IPS-18a (cell line): ENCODE measurements around the gene PLS1.
"Not testable (repeated sequence)": the region's sequence is repeated elsewhere in the genome, so short reads cannot be mapped to it uniquely, and the experiment has no call there.

Experiments
- H3K27ac ChIP-seq: one replicate; pipeline ENCODE4 v1.5.1; 2013; ENCODE audit warnings: low read length
- H3K27me3 ChIP-seq: one replicate; pipeline ENCODE4 v1.6.1; 2013; ENCODE audit warnings: mild to moderate bottlenecking, low read length; ENCODE audit not compliant: control insufficient read depth, insufficient read depth
- H3K36me3 ChIP-seq: one replicate; pipeline ENCODE4 v1.6.1; 2013; ENCODE audit warnings: low read depth, low read length; ENCODE audit not compliant: control insufficient read depth
- H3K4me1 ChIP-seq: one replicate; pipeline ENCODE4 v1.6.1; 2013; ENCODE audit warnings: low read depth, low read length; ENCODE audit not compliant: control insufficient read depth
- H3K4me3 ChIP-seq: one replicate; pipeline ENCODE4 v1.5.1; 2013; ENCODE audit warnings: low read length
- H3K9ac ChIP-seq: one replicate; pipeline ENCODE4 v1.6.1; 2013; ENCODE audit warnings: mild to moderate bottlenecking, low read length, moderate library complexity
- H3K9me3 ChIP-seq: one replicate; pipeline ENCODE4 v1.6.1; 2013; ENCODE audit warnings: low read depth, low read length; ENCODE audit not compliant: control insufficient read depth

Gene PLS1

GRCh38 chr3:142706321-142707127, 110.3 kb downstream of the PLS1 start:
- no peak overlapping the region for H3K27ac ChIP-seq
- no peaks in the 10 kb centered on the region for H3K36me3 ChIP-seq
- H3K4me1 ChIP-seq: no peaks in the 10 kb centered on the region
- no peaks in the 10 kb centered on the region for H3K9me3 ChIP-seq
- no peak overlapping the region for H3K4me3 ChIP-seq
- no peaks in the 10 kb centered on the region for H3K27me3 ChIP-seq
- no peak overlapping the region for H3K9ac ChIP-seq

GRCh38 chr3:142709207-142709606, 113.0 kb downstream of the PLS1 start:
- H3K9me3 ChIP-seq: no peaks in the 10 kb centered on the region

GRCh38 chr3:142714882-142715281, 118.7 kb downstream of the PLS1 start:
- H3K27ac ChIP-seq, H3K4me1 ChIP-seq, H3K9me3 ChIP-seq, H3K4me3 ChIP-seq, H3K36me3 ChIP-seq, H3K27me3 ChIP-seq, H3K9ac ChIP-seq: not testable (repeated sequence)

More at GRCh38 chr3:142709207-142709606, 113.0 kb downstream of the PLS1 start:
- H3K27me3 ChIP-seq: no peaks in the 10 kb centered on the region
- H3K36me3 ChIP-seq: no peaks in the 10 kb centered on the region
- no peak overlapping the region for H3K4me3 ChIP-seq
- no peak overlapping the region for H3K27ac ChIP-seq
- H3K4me1 ChIP-seq: no peaks in the 10 kb centered on the region
- H3K9ac ChIP-seq: no peak overlapping the region

- no peaks in the 10 kb centered on the region for H3K27me3 ChIP-seq
- no peak overlapping the region for H3K4me3 ChIP-seq
- H3K4me1 ChIP-seq: no peaks in the 10 kb centered on the region
- no peak overlapping the region for H3K27ac ChIP-seq
- no peaks in the 10 kb centered on the region for H3K36me3 ChIP-seq
- no peak overlapping the region for H3K9ac ChIP-seq
- no peaks in the 10 kb centered on the region for H3K9me3 ChIP-seq
Measured at GRCh38 chr3:142716102-142716501, 119.9 kb downstream of the PLS1 start.

- no peaks in the 10 kb centered on the region for H3K27me3 ChIP-seq
- no peaks in the 10 kb centered on the region for H3K4me1 ChIP-seq
- H3K4me3 ChIP-seq: peak overlapping the region; percentile 95
- H3K27ac ChIP-seq: no peak overlapping the region
- H3K36me3 ChIP-seq: no peaks in the 10 kb centered on the region
- H3K9me3 ChIP-seq: no peaks in the 10 kb centered on the region
- H3K9ac ChIP-seq: peak overlapping the region; percentile 50
Measured at GRCh38 chr3:142723665-142723967, 127.4 kb downstream of the PLS1 start.

- Histone ChIP-seq H3K36me3 (no peaks in the 10 kb centered on the region), H3K9me3 (no peaks in the 10 kb centered on the region), H3K27ac (peak within 1 kb of the TSS; percentile 76), H3K27me3 (no peaks in the 10 kb centered on the region), H3K4me1 (no peaks in the 10 kb centered on the region), H3K4me3 (peak within 1 kb of the TSS; percentile 95), H3K9ac (peak within 1 kb of the TSS; percentile 93)
Measured at GRCh38 chr3:142723968-142724681, 127.9 kb downstream of the PLS1 start, which contains the start of gene TRPC1. Gene TRPC1, plus strand, starts transcription at chr3:142724034. Its CDS starts 526 bp downstream, at chr3:142724560.

- Histone ChIP-seq H3K9me3 (no peaks in the 10 kb centered on the region), H3K9ac (peak overlapping the region; percentile 93), H3K36me3 (no peaks in the 10 kb centered on the region), H3K4me3 (peak overlapping the region; percentile 95), H3K4me1 (no peaks in the 10 kb centered on the region), H3K27me3 (no peaks in the 10 kb centered on the region), H3K27ac (peak overlapping the region; percentile 76)
Measured at GRCh38 chr3:142724682-142725356, 128.6 kb downstream of the PLS1 start.

- no peaks in the 10 kb centered on the region for H3K36me3 ChIP-seq
- peak overlapping the region; percentile 76 for H3K27ac ChIP-seq
- H3K9ac ChIP-seq: peak overlapping the region; percentile 93
- H3K4me3 ChIP-seq: peak overlapping the region; percentile 95
- H3K4me1 ChIP-seq: no peaks in the 10 kb centered on the region
- no peaks in the 10 kb centered on the region for H3K27me3 ChIP-seq
- H3K9me3 ChIP-seq: no peaks in the 10 kb centered on the region
Measured at GRCh38 chr3:142725357-142725739, 129.2 kb downstream of the PLS1 start.

- H3K4me3 ChIP-seq: no peak overlapping the region
- no peak overlapping the region for H3K9ac ChIP-seq
Measured at GRCh38 chr3:142726017-142726416, 129.8 kb downstream of the PLS1 start.

GRCh38 chr3:142732066-142732465, 135.9 kb downstream of the PLS1 start:
- no peak overlapping the region for H3K9ac ChIP-seq
- H3K27me3 ChIP-seq: no peaks in the 10 kb centered on the region
- H3K36me3 ChIP-seq: no peaks in the 10 kb centered on the region
- H3K4me1 ChIP-seq: no peaks in the 10 kb centered on the region
- H3K27ac ChIP-seq: no peak overlapping the region
- H3K4me3 ChIP-seq: no peak overlapping the region
- no peaks in the 10 kb centered on the region for H3K9me3 ChIP-seq

More at GRCh38 chr3:142726017-142726416, 129.8 kb downstream of the PLS1 start:
- no peaks in the 10 kb centered on the region for H3K4me1 ChIP-seq
- no peak overlapping the region for H3K27ac ChIP-seq
- no peaks in the 10 kb centered on the region for H3K9me3 ChIP-seq
- no peaks in the 10 kb centered on the region for H3K36me3 ChIP-seq
- H3K27me3 ChIP-seq: no peaks in the 10 kb centered on the region

GRCh38 chr3:142734834-142735233, 138.6 kb downstream of the PLS1 start:
- Histone ChIP-seq H3K4me3 (no peak overlapping the region), H3K4me1 (no peaks in the 10 kb centered on the region), H3K9me3 (no peaks in the 10 kb centered on the region), H3K36me3 (no peaks in the 10 kb centered on the region), H3K27me3 (no peaks in the 10 kb centered on the region), H3K9ac (no peak overlapping the region), H3K27ac (no peak overlapping the region)
